ENCODE measurements around the gene AGBL1. TPM values are rescaled to one million over a fixed set of nuclear protein-coding genes. Genes with fewer than 3 reads are reported as not detected.

AGBL1 gene
- total and polyA plus RNA-seq, 4 donors: not detected

DNA sequence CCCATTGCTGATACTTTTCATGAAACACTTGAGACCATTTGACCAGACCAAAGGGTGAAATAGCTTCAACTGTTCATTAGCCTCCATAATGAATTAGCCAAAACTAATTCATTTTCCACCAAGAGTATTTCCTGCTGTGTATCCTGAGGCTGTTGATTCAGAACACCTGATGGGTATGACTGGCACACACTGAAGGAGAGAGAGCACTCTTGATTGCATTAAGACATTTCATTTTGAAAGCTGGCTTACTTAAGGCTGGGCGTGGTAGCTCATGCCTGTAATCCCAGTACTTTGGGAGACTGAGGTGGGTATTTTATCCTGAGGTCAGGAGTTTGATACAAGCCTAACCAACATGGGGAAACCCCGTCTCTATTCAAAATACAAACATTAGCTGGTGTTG, 175.6 kb downstream of the AGBL1 start:
- H3K27ac ChIP-seq (ENCODE audit: low read depth in 1 of 2, low read length in 2 of 2): no peak overlapping the region
- no peak for TF ChIP-seq GABPA (IDR thresholded peaks at IDR 0.05 in 1 of 2, conservative IDR thresholded peaks at IDR 0.05 in 1 of 2)
- TF ChIP-seq, protein P1, sequence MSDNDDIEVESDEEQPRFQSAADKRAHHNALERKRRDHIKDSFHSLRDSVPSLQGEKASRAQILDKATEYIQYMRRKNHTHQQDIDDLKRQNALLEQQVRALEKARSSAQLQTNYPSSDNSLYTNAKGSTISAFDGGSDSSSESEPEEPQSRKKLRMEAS (IDR thresholded peaks at IDR 0.05): no peak
- no peak for TF ChIP-seq ZBTB33 (IDR thresholded peaks at IDR 0.05)
- TF ChIP-seq JUND (IDR thresholded peaks at IDR 0.05): no peak
- no peak for TF ChIP-seq NR2F2 (IDR thresholded peaks at IDR 0.05)
- TF ChIP-seq TAF1 (conservative IDR thresholded peaks at IDR 0.05): no peak
- TF ChIP-seq YY1 (IDR thresholded peaks at IDR 0.05): no peak
- no peak for TF ChIP-seq EGR1 (IDR thresholded peaks at IDR 0.05; ENCODE audit: low read depth in 2 of 2)
- no peak for TF ChIP-seq HNF4A (conservative IDR thresholded peaks at IDR 0.05)
- no peak for TF ChIP-seq FOXA2 (IDR thresholded peaks at IDR 0.05)
- TF ChIP-seq RAD21 (IDR thresholded peaks at IDR 0.05): no peak
- TF ChIP-seq CTCF (IDR thresholded peaks at IDR 0.05; ENCODE audit: low read depth, low read length, missing input control): no peak
- no peak for TF ChIP-seq ATF3 (IDR thresholded peaks at IDR 0.05)
- TF ChIP-seq RXRA (IDR thresholded peaks at IDR 0.05): no peak
- TF ChIP-seq FOXA1 (IDR thresholded peaks at IDR 0.05): no peak
- no peak for TF ChIP-seq HNF4G (IDR thresholded peaks at IDR 0.05)
- TF ChIP-seq REST (IDR thresholded peaks at IDR 0.05): no peak
- H3K27me3 ChIP-seq (ENCODE audit: control insufficient read depth in 4 of 4, insufficient read depth in 4 of 4, low read length in 3 of 4): peaks cover 0 to 4% (median 0%) of the 10 kb centered on the region in 4 donors
- H3K9me3 ChIP-seq (ENCODE audit: control insufficient read depth in 4 of 4, low read length in 3 of 4): no peaks in the 10 kb centered on the region
- no peaks in the 10 kb centered on the region for H3K4me1 ChIP-seq (ENCODE audit: control insufficient read depth in 4 of 4, insufficient read depth in 4 of 4, low read length in 3 of 4)
- no peak overlapping the region for H3K4me3 ChIP-seq (ENCODE audit: low read depth in 1 of 3, low read length in 3 of 3)
- H3K9ac ChIP-seq (ENCODE audit: low read depth in 1 of 2, low read length in 2 of 2): no peak overlapping the region
- DNase-seq (ENCODE audit: low spot score): no peak
- 56% methylated on average over 2 of the region's 2 CpGs for WGBS
- H3K36me3 ChIP-seq (ENCODE audit: control insufficient read depth in 4 of 4, insufficient read depth in 3 of 4, low read depth in 1 of 4, low read length in 3 of 4): no peaks in the 10 kb centered on the region

DNA sequence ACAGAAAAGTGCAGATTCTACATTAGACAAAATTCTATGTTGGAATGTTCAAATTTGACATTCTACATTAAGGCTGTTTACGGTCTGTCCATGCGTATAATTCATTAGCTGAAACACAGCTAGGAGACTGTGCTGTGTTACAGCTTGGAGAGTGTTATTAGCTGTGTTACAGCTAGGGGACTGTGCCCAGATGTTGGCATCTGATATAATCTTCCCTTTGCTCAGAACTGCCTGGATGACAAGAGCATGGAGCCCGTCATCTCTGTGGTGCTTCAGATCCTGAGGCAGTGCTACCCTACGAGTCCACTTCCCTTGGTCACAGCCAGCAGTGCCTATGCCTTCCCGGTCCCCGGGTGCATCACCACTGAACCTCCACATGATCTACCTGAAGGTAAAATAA, 177.0 kb downstream of the AGBL1 start:
- Histone ChIP-seq H3K4me3 (ENCODE audit: low read depth in 1 of 3, low read length in 3 of 3) (no peak overlapping the region), H3K36me3 (ENCODE audit: control insufficient read depth in 4 of 4, insufficient read depth in 3 of 4, low read depth in 1 of 4, low read length in 3 of 4) (no peaks in the 10 kb centered on the region), H3K9ac (ENCODE audit: low read depth in 1 of 2, low read length in 2 of 2) (no peak overlapping the region), H3K9me3 (ENCODE audit: control insufficient read depth in 4 of 4, low read length in 3 of 4) (no peaks in the 10 kb centered on the region), H3K27me3 (ENCODE audit: control insufficient read depth in 4 of 4, insufficient read depth in 4 of 4, low read length in 3 of 4) (peaks cover 0 to 4% (median 0%) of the 10 kb centered on the region in 4 donors), H3K4me1 (ENCODE audit: control insufficient read depth in 4 of 4, insufficient read depth in 4 of 4, low read length in 3 of 4) (no peaks in the 10 kb centered on the region), H3K27ac (ENCODE audit: low read depth in 1 of 2, low read length in 2 of 2) (no peak overlapping the region)
- WGBS: 78% methylated on average over 6 of the region's 6 CpGs
- no peak for DNase-seq (ENCODE audit: low spot score)
- TF ChIP-seq HNF4A (conservative IDR thresholded peaks at IDR 0.05) (no peak), HNF4G (IDR thresholded peaks at IDR 0.05) (no peak), GABPA (IDR thresholded peaks at IDR 0.05 in 1 of 2, conservative IDR thresholded peaks at IDR 0.05 in 1 of 2) (no peak), JUND (IDR thresholded peaks at IDR 0.05) (no peak), ATF3 (IDR thresholded peaks at IDR 0.05) (no peak), FOXA2 (IDR thresholded peaks at IDR 0.05) (no peak), TAF1 (conservative IDR thresholded peaks at IDR 0.05) (no peak), REST (IDR thresholded peaks at IDR 0.05) (no peak), YY1 (IDR thresholded peaks at IDR 0.05) (no peak), RXRA (IDR thresholded peaks at IDR 0.05) (no peak), FOXA1 (IDR thresholded peaks at IDR 0.05) (no peak), SP1 (IDR thresholded peaks at IDR 0.05) (no peak), EGR1 (IDR thresholded peaks at IDR 0.05; ENCODE audit: low read depth in 2 of 2) (no peak)
